ENCODE results near the gene VSTM4. TPM values are rescaled to one million over a fixed set of nuclear protein-coding genes. Genes with fewer than 3 reads are reported as not detected.

Gene VSTM4
- total RNA-seq, 1 experiment from 2014 or later = 0.72 TPM

DNA sequence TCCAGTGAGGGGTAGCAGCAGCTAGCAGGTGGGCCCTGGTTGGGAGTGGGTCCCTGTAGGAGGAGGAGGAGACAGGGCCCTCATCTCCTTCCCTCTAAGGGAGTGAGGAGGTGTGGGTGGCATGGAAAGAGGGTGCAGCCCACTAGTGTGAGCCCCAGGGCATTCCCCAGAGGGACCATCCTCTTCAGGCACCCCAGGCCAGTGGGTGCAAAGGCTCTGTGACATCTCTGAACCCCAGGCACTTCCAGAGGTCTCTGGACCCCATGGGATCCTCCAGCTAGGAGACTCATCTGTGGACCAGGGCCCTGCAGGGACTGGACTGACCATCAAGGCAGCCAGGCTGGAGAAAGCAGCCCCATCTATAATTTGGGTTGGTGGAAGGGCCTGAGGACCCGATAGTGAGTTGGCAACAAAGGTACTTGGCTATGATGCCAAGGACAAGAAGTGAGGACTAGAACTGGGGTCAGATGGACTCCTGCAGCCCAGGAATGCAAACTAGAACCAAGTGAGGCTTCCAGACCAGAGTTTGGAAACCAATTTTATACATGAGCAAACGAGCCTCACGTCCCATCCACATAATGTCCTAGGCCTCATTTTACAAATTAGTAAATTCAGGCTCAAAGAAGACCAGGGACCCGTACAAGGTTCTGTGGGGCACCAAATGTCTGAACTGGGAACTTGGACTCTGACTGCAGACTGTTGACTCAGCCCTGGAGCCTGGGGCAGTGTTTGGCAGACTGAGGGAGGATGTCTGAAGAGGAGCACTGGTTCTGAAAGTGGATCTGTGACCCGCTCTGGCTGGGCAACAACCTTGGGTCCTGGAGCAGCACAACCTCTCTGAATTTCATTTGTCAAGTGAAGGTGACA is 1.4 kb upstream of the VSTM4 start:
- no peak for DNase-seq (ENCODE audit: low spot score)
- TF ChIP-seq, protein P1, sequence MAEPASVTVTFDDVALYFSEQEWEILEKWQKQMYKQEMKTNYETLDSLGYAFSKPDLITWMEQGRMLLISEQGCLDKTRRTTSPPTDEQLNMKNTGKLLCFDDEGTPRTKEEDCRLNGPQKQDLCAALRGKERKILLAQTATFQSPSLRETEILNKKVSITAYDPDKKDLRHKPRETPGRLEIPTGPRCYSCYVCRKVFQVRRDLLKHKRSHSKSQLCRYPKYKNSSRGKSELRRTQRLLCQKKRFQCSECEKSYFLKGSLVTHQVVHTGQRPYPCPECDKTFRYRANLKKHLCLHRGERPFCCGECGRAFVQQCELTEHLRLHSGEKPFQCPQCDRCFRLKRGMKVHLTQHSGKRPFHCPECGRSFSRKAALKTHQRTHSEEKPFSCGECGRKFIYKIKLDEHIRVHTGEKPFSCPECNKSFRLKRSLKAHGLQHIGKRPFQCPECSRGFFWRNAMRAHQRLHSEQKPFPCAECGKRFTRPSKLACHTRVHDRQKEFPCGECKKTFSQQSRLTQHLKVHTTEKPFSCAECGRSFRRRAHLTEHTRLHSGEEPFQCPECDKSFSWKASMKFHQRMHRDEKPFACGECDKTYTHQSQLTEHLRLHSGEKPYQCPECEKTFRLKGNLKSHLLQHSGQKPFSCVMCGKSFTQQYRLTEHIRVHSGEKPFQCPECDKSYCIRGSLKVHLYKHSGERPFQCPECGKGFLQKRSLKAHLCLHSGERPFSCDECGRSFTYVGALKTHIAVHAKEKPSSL (CRISPR knock-in tag; conservative IDR thresholded peaks at IDR 0.05) = no peak
- TF ChIP-seq MYBL2 (CRISPR knock-in tag; IDR thresholded peaks at IDR 0.05) (no peak), IRF2 (CRISPR knock-in tag; IDR thresholded peaks at IDR 0.05; ENCODE audit: borderline replicate concordance, low read depth) (no peak), ZNF416 (CRISPR knock-in tag; IDR thresholded peaks at IDR 0.05) (no peak), HMGA2 (CRISPR knock-in tag; IDR thresholded peaks at IDR 0.05) (no peak), ZNF219 (CRISPR knock-in tag; IDR thresholded peaks at IDR 0.05; ENCODE audit: borderline replicate concordance) (no peak), CBFB (CRISPR knock-in tag; IDR thresholded peaks at IDR 0.05; ENCODE audit: low read depth) (no peak)
- TF ChIP-seq, protein P2, sequence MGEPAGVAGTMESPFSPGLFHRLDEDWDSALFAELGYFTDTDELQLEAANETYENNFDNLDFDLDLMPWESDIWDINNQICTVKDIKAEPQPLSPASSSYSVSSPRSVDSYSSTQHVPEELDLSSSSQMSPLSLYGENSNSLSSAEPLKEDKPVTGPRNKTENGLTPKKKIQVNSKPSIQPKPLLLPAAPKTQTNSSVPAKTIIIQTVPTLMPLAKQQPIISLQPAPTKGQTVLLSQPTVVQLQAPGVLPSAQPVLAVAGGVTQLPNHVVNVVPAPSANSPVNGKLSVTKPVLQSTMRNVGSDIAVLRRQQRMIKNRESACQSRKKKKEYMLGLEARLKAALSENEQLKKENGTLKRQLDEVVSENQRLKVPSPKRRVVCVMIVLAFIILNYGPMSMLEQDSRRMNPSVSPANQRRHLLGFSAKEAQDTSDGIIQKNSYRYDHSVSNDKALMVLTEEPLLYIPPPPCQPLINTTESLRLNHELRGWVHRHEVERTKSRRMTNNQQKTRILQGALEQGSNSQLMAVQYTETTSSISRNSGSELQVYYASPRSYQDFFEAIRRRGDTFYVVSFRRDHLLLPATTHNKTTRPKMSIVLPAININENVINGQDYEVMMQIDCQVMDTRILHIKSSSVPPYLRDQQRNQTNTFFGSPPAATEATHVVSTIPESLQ (CRISPR knock-in tag; IDR thresholded peaks at IDR 0.05) = no peak
- TF ChIP-seq, protein P3, sequence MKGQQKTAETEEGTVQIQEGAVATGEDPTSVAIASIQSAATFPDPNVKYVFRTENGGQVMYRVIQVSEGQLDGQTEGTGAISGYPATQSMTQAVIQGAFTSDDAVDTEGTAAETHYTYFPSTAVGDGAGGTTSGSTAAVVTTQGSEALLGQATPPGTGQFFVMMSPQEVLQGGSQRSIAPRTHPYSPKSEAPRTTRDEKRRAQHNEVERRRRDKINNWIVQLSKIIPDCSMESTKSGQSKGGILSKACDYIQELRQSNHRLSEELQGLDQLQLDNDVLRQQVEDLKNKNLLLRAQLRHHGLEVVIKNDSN (CRISPR knock-in tag; IDR thresholded peaks at IDR 0.05) = no peak
- TF ChIP-seq, protein P4, sequence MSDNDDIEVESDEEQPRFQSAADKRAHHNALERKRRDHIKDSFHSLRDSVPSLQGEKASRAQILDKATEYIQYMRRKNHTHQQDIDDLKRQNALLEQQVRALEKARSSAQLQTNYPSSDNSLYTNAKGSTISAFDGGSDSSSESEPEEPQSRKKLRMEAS (CRISPR knock-in tag; IDR thresholded peaks at IDR 0.05) = no peak
- Mint-ChIP-seq H3K4me3 (peak overlapping the region; percentile 44; the same call in 1 of the 2 replicates), H3K9me3 (peaks cover 2% of the 10 kb centered on the region), H3K27me3 (ENCODE audit: low read depth) (peaks cover 21% of the 10 kb centered on the region), H3K36me3 (no peaks in the 10 kb centered on the region), H3K4me1 (0 out of 2 replicates have a peak, but pooled peaks cover 2% of the 10 kb centered on the region), H3K27ac (no peak overlapping the region)
- ChIA-PET POLR2A (no interaction called here), CTCF (no interaction called here)
- ATAC-seq = no peak

DNA sequence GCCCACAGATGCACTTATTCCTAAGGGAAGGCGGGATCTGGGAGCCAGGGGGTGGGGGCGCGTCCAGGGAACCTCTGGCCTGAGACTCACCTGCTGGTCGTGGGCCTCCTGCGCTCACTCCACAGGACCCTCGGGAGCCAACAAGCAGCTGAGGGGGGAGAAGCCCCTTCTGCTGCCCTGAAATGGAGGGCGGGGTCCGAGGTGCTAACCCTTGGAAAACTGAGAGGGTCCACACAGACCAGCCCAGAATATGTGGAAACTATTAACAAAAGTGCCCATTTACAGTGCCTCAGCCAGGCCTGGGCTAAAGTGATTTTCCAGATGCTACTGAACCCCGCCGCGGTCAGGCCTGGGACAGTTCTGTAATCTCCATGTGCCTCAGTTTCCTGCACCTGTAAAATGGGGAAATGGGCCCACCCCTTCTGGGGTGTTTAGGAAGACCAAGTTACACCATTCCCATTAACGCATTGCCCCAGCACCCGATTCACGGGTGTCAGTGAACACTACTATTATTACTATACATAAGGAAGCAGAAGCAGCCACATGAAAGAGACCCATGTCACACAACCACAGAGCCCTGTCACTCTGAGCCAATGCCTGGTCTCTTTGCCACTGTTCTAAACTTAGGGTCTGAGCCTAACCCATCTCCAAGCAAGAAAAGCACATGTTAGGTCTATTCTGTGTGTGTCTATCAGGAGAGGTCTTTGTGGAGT is 630 bp upstream of the VSTM4 start:
- DNase-seq (ENCODE audit: low spot score) (no peak), ATAC-seq (no peak; the same call in 1 of the 2 replicates)
- ChIA-PET CTCF (interaction anchor here (1.3 kb wide), 1 partner anchor 460 kb away, joined by 4 read pairs; no protein-coding TSS in a partner anchor), POLR2A (no interaction called here)
- Mint-ChIP-seq H3K27me3 (ENCODE audit: low read depth) (peaks cover 21% of the 10 kb centered on the region), H3K36me3 (no peaks in the 10 kb centered on the region), H3K27ac (no peak overlapping the region), H3K9me3 (no peaks in the 10 kb centered on the region), H3K4me3 (peak overlapping the region; percentile 44), H3K4me1 (0 out of 2 replicates have a peak, but pooled peaks cover 2% of the 10 kb centered on the region)
- TF ChIP-seq ZNF317 (CRISPR knock-in tag; IDR thresholded peaks at IDR 0.05; ENCODE audit: borderline replicate concordance, low read depth) (no peak), FOXJ3 (CRISPR knock-in tag; IDR thresholded peaks at IDR 0.05; ENCODE audit: borderline replicate concordance) (no peak), TCF7 (CRISPR knock-in tag; IDR thresholded peaks at IDR 0.05; ENCODE audit: low read depth) (no peak), ZNF423 (CRISPR knock-in tag; IDR thresholded peaks at IDR 0.05) (no peak)

DNA sequence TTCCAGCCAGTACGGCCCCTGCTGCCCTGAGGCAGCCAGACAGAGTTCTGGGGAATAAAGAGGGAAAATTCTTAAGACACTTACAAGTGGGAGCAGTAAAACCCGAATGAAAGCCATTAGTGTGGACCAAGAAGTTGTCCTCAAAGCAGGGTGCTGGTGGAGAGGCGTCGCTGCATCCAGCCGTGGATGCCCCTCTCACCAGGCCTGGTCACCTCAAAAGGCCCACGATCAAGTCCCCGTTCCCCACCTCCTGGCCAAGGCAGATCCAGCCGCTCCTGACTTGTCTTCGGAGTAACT is 656 bp downstream of the VSTM4 start:
- TF ChIP-seq ZNF219 (CRISPR knock-in tag; IDR thresholded peaks at IDR 0.05; ENCODE audit: borderline replicate concordance) = no peak
- 0 out of 2 replicates have a peak, but pooled peaks have one; percentile 3 for TF ChIP-seq ZNF121 (CRISPR knock-in tag; IDR thresholded peaks at IDR 0.05)
- POLR2A ChIA-PET = no interaction called here
- ATAC-seq (no peak), DNase-seq (ENCODE audit: low spot score) (no peak)
- CTCF ChIA-PET = interaction anchor here (0.6 to 2.1 kb wide), 4 partner anchors 47 to 458 kb away, joined by 3 to 11 read pairs (median 4); no protein-coding TSS in a partner anchor
- Mint-ChIP-seq H3K9me3 (no peaks in the 10 kb centered on the region), H3K4me3 (peak overlapping the region; percentile 79), H3K36me3 (no peaks in the 10 kb centered on the region), H3K27me3 (ENCODE audit: low read depth) (peaks cover 21% of the 10 kb centered on the region), H3K4me1 (0 out of 2 replicates have a peak, but pooled peaks cover 3% of the 10 kb centered on the region), H3K27ac (no peak overlapping the region)

Measured in WTC11 (cell line).